Smooth muscle cell (in vitro differentiated cells): ENCODE results near the gene SERTM1. TPM values are rescaled to one million over a fixed set of nuclear protein-coding genes. Genes with fewer than 3 reads are reported as not detected.

Source experiments
- DNase-seq: peaks from one replicate; lab custom pipeline; 2025; ENCODE audit not compliant: unreplicated experiment; lab: John Stamatoyannopoulos, UW
- H2AFZ ChIP-seq: fragments of 200-600 bp; sonication (generic); 2 replicates; pipeline ENCODE4 v1.6.0; 2016; ENCODE audit warnings: antibody characterized with exemption, low read depth, mild to moderate bottlenecking
- H3F3A ChIP-seq: fragments of 200-600 bp; sonication (generic); 2 replicates; pipeline ENCODE4 v1.6.0; 2017; ENCODE audit warnings: antibody characterized with exemption, low read depth
- H3K27ac ChIP-seq: fragments of 200-600 bp; sonication (generic); 2 replicates; pipeline ENCODE4 v1.5.1; 2016; ENCODE audit warnings: low read depth, mild to moderate bottlenecking
- H3K27me3 ChIP-seq: fragments of 200-600 bp; sonication (generic); 2 replicates; pipeline ENCODE4 v1.6.1; 2016; ENCODE audit warnings: low read depth, mild to moderate bottlenecking
- H3K36me3 ChIP-seq: fragments of 200-600 bp; sonication (generic); 2 replicates; pipeline ENCODE4 v1.5.1; 2016; ENCODE audit warnings: low read depth
- H3K4me1 ChIP-seq: fragments of 200-600 bp; sonication (generic); 2 replicates; pipeline ENCODE4 v1.5.1; 2016; ENCODE audit warnings: low read depth
- H3K4me2 ChIP-seq: fragments of 200-600 bp; sonication (generic); 2 replicates; pipeline ENCODE4 v1.6.0; 2016; ENCODE audit warnings: mild to moderate bottlenecking
- H3K4me3 ChIP-seq: fragments of 200-600 bp; sonication (generic); 2 replicates; pipeline ENCODE4 v1.5.1; 2016; ENCODE audit warnings: mild to moderate bottlenecking
- H3K79me2 ChIP-seq: fragments of 200-600 bp; sonication (generic); 2 replicates; pipeline ENCODE4 v1.6.0; 2016; ENCODE audit warnings: low read depth, mild to moderate bottlenecking
- H3K9ac ChIP-seq: fragments of 200-600 bp; sonication (generic); 2 replicates; pipeline ENCODE4 v1.6.0; 2016; ENCODE audit warnings: low read depth
- H3K9me3 ChIP-seq: fragments of 200-600 bp; sonication (generic); replicated peaks from 2 replicates; pipeline ENCODE4 v1.5.1; 2016; ENCODE audit warnings: low read depth
- H4K20me1 ChIP-seq: fragments of 200-600 bp; sonication (generic); 2 replicates; pipeline ENCODE4 v1.6.0; 2016; ENCODE audit warnings: low read depth
- WGBS: methylation state at CpG from one replicate; pipeline ENCODE4 v1.1.7; 2016; ENCODE audit warnings: low lambda C conversion rate; 5-methylcytosine and 5-hydroxymethylcytosine counted together
- polyA plus RNA-seq: library from polyadenylated mRNA; unstranded; fragments of >200 nt; fragmentation: Nextera tagmentation; extraction: Ambion mirVana; gene quantifications from 2 replicates; pipeline ENCODE4 v1.2.1, GENCODE V29; 2016
- total RNA-seq: library from RNA; depleted of rRNA; stranded (reverse); fragments of >200 nt; gene quantifications from 2 replicates; pipeline ENCODE4 v1.2.3, GENCODE V29; 2014
- TF ChIP-seq, protein P1 (sequence below): fragments of 200-600 bp; sonication (generic); IDR thresholded peaks from 2 replicates; pipeline ENCODE4 v1.5.1; 2017; ENCODE audit warnings: borderline replicate concordance, mild to moderate bottlenecking, antibody characterized with exemption; ENCODE audit not compliant: insufficient read depth, poor library complexity, severe bottlenecking

The SERTM1 gene
- total and polyA plus RNA-seq, 2 experiments from 2014 or later: not detected

DNA sequence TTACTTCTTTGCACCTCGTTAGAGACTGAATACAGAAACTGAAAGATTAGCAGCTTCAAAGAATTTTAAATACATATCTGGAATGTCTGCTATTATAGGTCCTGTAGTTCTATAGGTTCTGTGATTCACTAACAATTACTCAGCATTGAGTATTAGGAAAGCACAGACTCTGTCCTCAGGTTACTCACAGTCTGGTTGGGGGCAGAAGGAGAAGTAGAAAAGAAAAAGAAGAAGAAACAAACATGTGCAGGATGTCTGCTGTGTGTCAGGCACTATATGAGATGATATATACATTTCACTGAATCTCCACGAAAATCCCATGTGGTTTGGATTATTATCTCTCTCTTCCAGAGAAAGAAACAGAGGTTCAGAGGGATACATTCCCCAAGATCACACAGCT lies 40.1 kb downstream of the SERTM1 start:
- no peaks in the 10 kb centered on the region for H3K9me3 ChIP-seq
- H3K27ac ChIP-seq: peak overlapping the region; percentile 12
- H3K27me3 ChIP-seq: no peaks in the 10 kb centered on the region
- H3K4me2 ChIP-seq: peak overlapping the region; percentile 75
- no peak overlapping the region for H3K9ac ChIP-seq
- H3K36me3 ChIP-seq: no peaks in the 10 kb centered on the region
- no peaks in the 10 kb centered on the region for H3K4me1 ChIP-seq
- 17% methylated on average over 2 of the region's 2 CpGs for WGBS
- H3K4me3 ChIP-seq: no peak overlapping the region
- no peaks in the 10 kb centered on the region for H3K79me2 ChIP-seq
- H3F3A ChIP-seq: peaks cover 9% of the 10 kb centered on the region
- no peak overlapping the region for H2AFZ ChIP-seq
- no peaks in the 10 kb centered on the region for H4K20me1 ChIP-seq
- no peak for DNase-seq
- TF ChIP-seq, protein P1, sequence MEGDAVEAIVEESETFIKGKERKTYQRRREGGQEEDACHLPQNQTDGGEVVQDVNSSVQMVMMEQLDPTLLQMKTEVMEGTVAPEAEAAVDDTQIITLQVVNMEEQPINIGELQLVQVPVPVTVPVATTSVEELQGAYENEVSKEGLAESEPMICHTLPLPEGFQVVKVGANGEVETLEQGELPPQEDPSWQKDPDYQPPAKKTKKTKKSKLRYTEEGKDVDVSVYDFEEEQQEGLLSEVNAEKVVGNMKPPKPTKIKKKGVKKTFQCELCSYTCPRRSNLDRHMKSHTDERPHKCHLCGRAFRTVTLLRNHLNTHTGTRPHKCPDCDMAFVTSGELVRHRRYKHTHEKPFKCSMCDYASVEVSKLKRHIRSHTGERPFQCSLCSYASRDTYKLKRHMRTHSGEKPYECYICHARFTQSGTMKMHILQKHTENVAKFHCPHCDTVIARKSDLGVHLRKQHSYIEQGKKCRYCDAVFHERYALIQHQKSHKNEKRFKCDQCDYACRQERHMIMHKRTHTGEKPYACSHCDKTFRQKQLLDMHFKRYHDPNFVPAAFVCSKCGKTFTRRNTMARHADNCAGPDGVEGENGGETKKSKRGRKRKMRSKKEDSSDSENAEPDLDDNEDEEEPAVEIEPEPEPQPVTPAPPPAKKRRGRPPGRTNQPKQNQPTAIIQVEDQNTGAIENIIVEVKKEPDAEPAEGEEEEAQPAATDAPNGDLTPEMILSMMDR: no peak

DNA sequence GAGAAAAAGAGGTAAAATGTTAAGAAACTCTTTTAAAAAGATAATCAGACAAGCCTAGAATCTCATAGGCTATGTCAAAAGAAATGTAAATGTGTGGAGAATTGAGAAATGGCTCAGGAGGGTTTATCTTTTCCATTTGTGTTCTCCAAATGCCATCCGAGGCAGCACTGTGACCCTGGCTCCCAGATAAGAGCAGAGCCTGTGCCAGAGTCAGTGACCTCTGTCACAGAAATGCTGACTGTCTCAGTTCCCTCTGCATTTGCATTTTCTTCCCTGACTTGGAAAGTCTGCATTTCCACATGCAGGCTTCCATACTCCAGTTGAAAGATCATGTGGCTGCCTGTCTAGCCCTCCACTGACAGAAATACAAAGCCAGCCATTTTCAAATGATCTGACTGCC lies 42.0 kb downstream of the SERTM1 start:
- Histone ChIP-seq H3K9ac (no peak overlapping the region), H3K36me3 (no peaks in the 10 kb centered on the region), H3K79me2 (no peaks in the 10 kb centered on the region), H3K27ac (no peak overlapping the region), H3K4me1 (no peaks in the 10 kb centered on the region), H3K4me3 (no peak overlapping the region), H3K27me3 (no peaks in the 10 kb centered on the region), H3K4me2 (no peak overlapping the region), H3F3A (peaks cover 9% of the 10 kb centered on the region), H3K9me3 (no peaks in the 10 kb centered on the region), H2AFZ (no peak overlapping the region), H4K20me1 (no peaks in the 10 kb centered on the region)
- TF ChIP-seq, protein P1: no peak
- DNase-seq: no peak
- 25% methylated on average over 1 of the region's 1 CpG for WGBS

DNA sequence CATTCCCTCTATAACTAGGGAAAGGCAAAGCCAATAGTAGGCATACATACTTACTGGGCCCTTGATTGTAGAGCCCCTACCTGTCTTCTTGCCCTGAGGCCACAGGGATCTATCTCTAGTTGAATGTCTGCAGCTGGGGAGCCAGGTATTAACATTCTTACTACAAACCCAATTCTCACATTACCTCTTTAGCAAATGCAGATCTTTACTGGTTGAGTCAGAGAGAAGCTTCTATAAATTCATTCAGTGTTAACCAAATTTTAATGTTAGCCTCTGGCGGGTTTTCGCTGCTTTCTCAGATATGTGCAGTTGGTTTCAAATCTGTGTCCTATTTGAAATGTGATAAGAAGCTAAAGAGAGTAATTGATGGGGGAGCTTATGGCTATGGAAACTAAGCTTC lies 43.2 kb downstream of the SERTM1 start:
- TF ChIP-seq, protein P1: no peak
- H3K36me3 ChIP-seq: no peaks in the 10 kb centered on the region
- 84% methylated on average over 2 of the region's 2 CpGs for WGBS

DNA sequence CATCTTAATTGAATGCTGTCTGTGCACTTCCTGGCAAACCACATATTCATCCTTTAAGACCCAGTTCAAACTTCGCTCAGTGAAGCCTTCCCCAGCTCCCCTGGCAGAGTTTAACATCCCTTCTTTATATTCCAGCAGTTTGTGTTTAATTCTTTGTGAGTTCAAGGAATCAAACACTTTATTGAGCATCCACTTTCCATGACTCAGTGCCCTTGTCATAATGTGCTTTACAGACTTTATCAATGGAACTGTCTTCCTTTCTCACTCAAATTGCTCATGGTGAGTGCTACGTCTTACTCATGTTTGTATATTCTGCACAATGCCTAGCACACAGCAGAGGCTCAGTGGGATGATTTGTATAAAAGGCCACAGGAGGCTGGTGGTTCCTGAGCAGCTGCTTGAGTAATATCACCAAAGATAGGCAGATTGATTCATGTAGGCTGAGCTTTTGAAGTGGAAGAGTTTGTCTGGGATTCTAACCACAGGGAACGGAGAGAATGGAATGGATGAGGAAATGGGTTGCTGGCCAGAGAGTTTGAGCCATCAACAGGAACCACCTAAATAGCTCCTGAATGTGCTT lies 44.2 kb downstream of the SERTM1 start:
- no peak overlapping the region for H2AFZ ChIP-seq
- no peak overlapping the region for H3K9ac ChIP-seq
- H3K9me3 ChIP-seq: no peaks in the 10 kb centered on the region
- no peaks in the 10 kb centered on the region for H3K79me2 ChIP-seq
- WGBS: 26% methylated on average over 3 of the region's 3 CpGs
- peaks cover 9% of the 10 kb centered on the region for H3F3A ChIP-seq
- peak overlapping the region; percentile 49 for H3K27ac ChIP-seq
- no peaks in the 10 kb centered on the region for H3K36me3 ChIP-seq
- H3K4me3 ChIP-seq: no peak overlapping the region
- H3K4me1 ChIP-seq: no peaks in the 10 kb centered on the region
- H4K20me1 ChIP-seq: no peaks in the 10 kb centered on the region
- H3K4me2 ChIP-seq: peak overlapping the region; percentile 34
- no peaks in the 10 kb centered on the region for H3K27me3 ChIP-seq
- TF ChIP-seq, protein P1: no peak
- no peak for DNase-seq

More for the DNA sequence above, 43.2 kb downstream of the SERTM1 start:
- H3K4me1 ChIP-seq: no peaks in the 10 kb centered on the region
- no peak overlapping the region for H3K4me3 ChIP-seq
- H3K4me2 ChIP-seq: peak overlapping the region; percentile 34
- H3K79me2 ChIP-seq: no peaks in the 10 kb centered on the region
- H2AFZ ChIP-seq: no peak overlapping the region
- H3K9ac ChIP-seq: no peak overlapping the region
- H3F3A ChIP-seq: peaks cover 9% of the 10 kb centered on the region
- H3K27ac ChIP-seq: no peak overlapping the region
- DNase-seq: no peak
- H4K20me1 ChIP-seq: no peaks in the 10 kb centered on the region
- no peaks in the 10 kb centered on the region for H3K9me3 ChIP-seq
- no peaks in the 10 kb centered on the region for H3K27me3 ChIP-seq
